Breast epithelium (tissue), 4 donors: ENCODE data around the gene ABO. TPM values are rescaled to one million over a fixed set of nuclear protein-coding genes. Genes with fewer than 3 reads are reported as not detected.
"Not testable (repeated sequence)": the region's sequence is repeated elsewhere in the genome, so short reads cannot be mapped to it uniquely, and the experiment has no call there.

Experiments used
- DNase-seq, 2 donors: peaks; one replicate each; pipeline ENCODE4 v3.0.0-alpha.2; 2019; ENCODE audit warnings: low spot score in 2 of 2
- H3K27ac ChIP-seq, 2 donors: fragments of 200-600 bp; sonication (generic) in 1 of 2; one replicate each; pipeline ENCODE4 v1.5.1; 2016 to 2019; ENCODE audit warnings: mild to moderate bottlenecking in 1 of 2
- H3K27me3 ChIP-seq, 2 donors: fragments of 200-600 bp; sonication (generic) in 1 of 2; one replicate each; pipeline versions ENCODE4 v1.5.1 to v1.6.0; 2017 to 2019; ENCODE audit warnings: control low read depth in 1 of 2, mild to moderate bottlenecking in 1 of 2
- H3K36me3 ChIP-seq: fragments of 200-600 bp; one replicate; pipeline ENCODE4 v1.5.1; 2019
- H3K4me1 ChIP-seq, 2 donors: fragments of 200-600 bp; sonication (generic); one replicate each; pipeline ENCODE4 v1.5.1; 2016 to 2019; ENCODE audit warnings: control low read depth in 1 of 2
- H3K4me3 ChIP-seq, 3 donors: fragments of 200-600 bp; sonication (generic); 1 replicate in 2 of 3; 2 replicates in 1 of 3; pipeline ENCODE4 v1.5.1; 2016 to 2019; ENCODE audit warnings: mild to moderate bottlenecking in 3 of 3, moderate library complexity in 2 of 3
- H3K9me3 ChIP-seq, 2 donors: fragments of 200-600 bp; sonication (generic) in 1 of 2; one replicate each; pipeline ENCODE4 v1.5.1; 2016 to 2019; ENCODE audit warnings: control low read depth in 1 of 2
- CTCF ChIP-seq, 3 donors: fragments of 450-650 bp; IDR thresholded peaks; one replicate each; pipeline ENCODE4 v1.5.1; 2016 to 2017; ENCODE audit warnings: antibody characterized with exemption in 3 of 3, mild to moderate bottlenecking in 3 of 3, moderate library complexity in 3 of 3
- POLR2A ChIP-seq: fragments of 450-650 bp; IDR thresholded peaks from one replicate; pipeline ENCODE4 v1.6.1; 2016; ENCODE audit warnings: antibody characterized with exemption, mild to moderate bottlenecking, moderate library complexity
- POLR2AphosphoS5 ChIP-seq, 3 donors: sonication (generic); formaldehyde crosslinking; IDR thresholded peaks; one replicate each; pipeline ENCODE4 v1.6.1; 2017; ENCODE audit warnings: antibody characterized with exemption in 3 of 3
- intact Hi-C: fragments of 100-400 bp; cut with DNase I; formaldehyde crosslinking; loops from one replicate; pipeline ENCODE4 v1.15.1; 2023; ENCODE audit warnings: low total_unique reads
- total RNA-seq, 3 donors: library from RNA; depleted of rRNA; stranded (reverse); fragments of >200 nt; gene quantifications; one replicate each; pipeline ENCODE4 v1.1.0, GENCODE V29; 2016

ABO gene
- total RNA-seq, 3 donors from 2014 or later = 1.1 to 3.9 (median 2.8) TPM

GRCh38 chr9:133227242-133227860, 47.6 kb downstream of the ABO start:
- Histone ChIP-seq H3K36me3 (no peaks in the 10 kb centered on the region), H3K4me1 (no peaks in the 10 kb centered on the region), H3K27me3 (no peaks in the 10 kb centered on the region), H3K9me3 (no peaks in the 10 kb centered on the region), H3K4me3 (no peak overlapping the region), H3K27ac (no peak overlapping the region)
- intact Hi-C loops = no loop called here
- peak in 1 of 2 donors; percentile 39 for DNase-seq
- TF ChIP-seq POLR2A (no peak), POLR2AphosphoS5 (IDR thresholded peaks at IDR 0.05) (no peak), CTCF (IDR thresholded peaks at IDR 0.05) (no peak)

- Histone ChIP-seq H3K9me3 (no peaks in the 10 kb centered on the region), H3K36me3 (no peaks in the 10 kb centered on the region), H3K27ac (no peak overlapping the region), H3K4me3 (no peak overlapping the region), H3K4me1 (no peaks in the 10 kb centered on the region), H3K27me3 (no peaks in the 10 kb centered on the region)
- TF ChIP-seq CTCF (IDR thresholded peaks at IDR 0.05) (no peak), POLR2A (no peak), POLR2AphosphoS5 (IDR thresholded peaks at IDR 0.05) (no peak)
- intact Hi-C loops = no loop called here
- DNase-seq = peak; percentile 11 to 48
Measured at GRCh38 chr9:133226219-133227171, 48.5 kb downstream of the ABO start.

- Histone ChIP-seq H3K27ac (no peak overlapping the region), H3K27me3 (no peaks in the 10 kb centered on the region), H3K9me3 (no peaks in the 10 kb centered on the region), H3K4me3 (no peak overlapping the region), H3K36me3 (no peaks in the 10 kb centered on the region), H3K4me1 (no peaks in the 10 kb centered on the region)
- peak in 1 of 2 donors; percentile 11 for DNase-seq
- intact Hi-C loops = no loop called here
- TF ChIP-seq POLR2AphosphoS5 (IDR thresholded peaks at IDR 0.05) (no peak), POLR2A (no peak), CTCF (IDR thresholded peaks at IDR 0.05) (no peak)
Measured at GRCh38 chr9:133225171-133226011, 49.6 kb downstream of the ABO start.

GRCh38 chr9:133224762-133225161, 50.2 kb downstream of the ABO start:
- no peaks in the 10 kb centered on the region for H3K4me1 ChIP-seq
- H3K36me3 ChIP-seq = no peaks in the 10 kb centered on the region
- H3K9me3 ChIP-seq = no peaks in the 10 kb centered on the region
- DNase-seq = no peak
- no peak overlapping the region for H3K4me3 ChIP-seq
- H3K27me3 ChIP-seq = no peaks in the 10 kb centered on the region
- intact Hi-C loops = no loop called here
- TF ChIP-seq POLR2AphosphoS5 (IDR thresholded peaks at IDR 0.05) = no peak
- TF ChIP-seq POLR2A = no peak
- TF ChIP-seq CTCF (IDR thresholded peaks at IDR 0.05) = no peak
- no peak overlapping the region for H3K27ac ChIP-seq

- intact Hi-C loops, H3K36me3 ChIP-seq, H3K4me3 ChIP-seq, H3K27me3 ChIP-seq, H3K27ac ChIP-seq, H3K4me1 ChIP-seq, H3K9me3 ChIP-seq, DNase-seq: not testable (repeated sequence)
Measured at GRCh38 chr9:133223159-133223756, 51.7 kb downstream of the ABO start.

GRCh38 chr9:133221994-133222393, 53.0 kb downstream of the ABO start:
- H3K27me3 ChIP-seq = not testable (repeated sequence)

More at GRCh38 chr9:133221994-133222393, 53.0 kb downstream of the ABO start:
- H3K27ac ChIP-seq, DNase-seq, H3K9me3 ChIP-seq, H3K4me1 ChIP-seq, intact Hi-C loops, H3K4me3 ChIP-seq, H3K36me3 ChIP-seq: not testable (repeated sequence)
